Measurements from ENCODE around the gene NEIL3.

NEIL3 gene

DNA sequence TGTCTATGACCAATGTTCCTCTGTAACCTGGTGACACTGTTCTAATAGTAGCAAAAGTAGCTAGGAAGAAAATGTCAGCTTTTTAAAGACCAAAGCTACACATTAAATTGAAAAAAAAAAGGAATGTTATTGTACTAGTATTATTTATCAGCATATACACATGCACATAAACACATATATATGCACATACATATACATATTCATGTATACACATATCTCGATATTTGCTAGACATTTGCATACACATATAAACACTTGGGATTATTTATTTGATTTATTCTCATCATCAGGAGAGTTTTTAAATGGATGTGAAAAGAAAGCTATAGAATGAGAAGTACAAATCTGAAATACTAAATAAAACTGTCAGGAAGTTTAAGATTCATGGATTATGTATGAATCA, 21.3 kb upstream of the NEIL3 start:
- no peak for FAIRE-seq
- no peak for DNase-seq (ENCODE audit: insufficient read length, low spot score)
- TF ChIP-seq, protein P1, sequence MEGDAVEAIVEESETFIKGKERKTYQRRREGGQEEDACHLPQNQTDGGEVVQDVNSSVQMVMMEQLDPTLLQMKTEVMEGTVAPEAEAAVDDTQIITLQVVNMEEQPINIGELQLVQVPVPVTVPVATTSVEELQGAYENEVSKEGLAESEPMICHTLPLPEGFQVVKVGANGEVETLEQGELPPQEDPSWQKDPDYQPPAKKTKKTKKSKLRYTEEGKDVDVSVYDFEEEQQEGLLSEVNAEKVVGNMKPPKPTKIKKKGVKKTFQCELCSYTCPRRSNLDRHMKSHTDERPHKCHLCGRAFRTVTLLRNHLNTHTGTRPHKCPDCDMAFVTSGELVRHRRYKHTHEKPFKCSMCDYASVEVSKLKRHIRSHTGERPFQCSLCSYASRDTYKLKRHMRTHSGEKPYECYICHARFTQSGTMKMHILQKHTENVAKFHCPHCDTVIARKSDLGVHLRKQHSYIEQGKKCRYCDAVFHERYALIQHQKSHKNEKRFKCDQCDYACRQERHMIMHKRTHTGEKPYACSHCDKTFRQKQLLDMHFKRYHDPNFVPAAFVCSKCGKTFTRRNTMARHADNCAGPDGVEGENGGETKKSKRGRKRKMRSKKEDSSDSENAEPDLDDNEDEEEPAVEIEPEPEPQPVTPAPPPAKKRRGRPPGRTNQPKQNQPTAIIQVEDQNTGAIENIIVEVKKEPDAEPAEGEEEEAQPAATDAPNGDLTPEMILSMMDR (IDR thresholded peaks at IDR 0.05; ENCODE audit: insufficient read depth, missing control alignments) = no peak

DNA sequence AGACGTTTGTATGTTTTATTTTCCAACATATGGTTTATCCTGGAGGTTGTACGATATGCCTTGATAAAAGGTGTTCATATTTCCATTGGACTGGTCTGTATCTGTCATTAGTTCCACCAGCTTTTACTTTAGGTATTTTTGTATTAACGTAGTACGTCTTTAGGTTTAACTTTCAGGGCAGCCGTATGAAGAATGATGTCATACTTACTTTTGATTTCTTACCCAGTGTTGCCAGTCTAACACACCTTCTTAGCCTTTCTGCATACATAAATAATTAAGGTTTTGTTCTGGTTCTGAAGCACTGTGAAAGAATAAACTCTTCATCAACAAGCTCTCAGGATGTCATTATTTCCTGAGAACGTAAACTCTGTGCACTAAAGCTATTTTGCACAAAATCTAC, 18.9 kb upstream of the NEIL3 start:
- TF ChIP-seq, protein P1 (IDR thresholded peaks at IDR 0.05; ENCODE audit: insufficient read depth, missing control alignments) = no peak
- DNase-seq (ENCODE audit: insufficient read length, low spot score) = no peak
- no peak for FAIRE-seq

DNA sequence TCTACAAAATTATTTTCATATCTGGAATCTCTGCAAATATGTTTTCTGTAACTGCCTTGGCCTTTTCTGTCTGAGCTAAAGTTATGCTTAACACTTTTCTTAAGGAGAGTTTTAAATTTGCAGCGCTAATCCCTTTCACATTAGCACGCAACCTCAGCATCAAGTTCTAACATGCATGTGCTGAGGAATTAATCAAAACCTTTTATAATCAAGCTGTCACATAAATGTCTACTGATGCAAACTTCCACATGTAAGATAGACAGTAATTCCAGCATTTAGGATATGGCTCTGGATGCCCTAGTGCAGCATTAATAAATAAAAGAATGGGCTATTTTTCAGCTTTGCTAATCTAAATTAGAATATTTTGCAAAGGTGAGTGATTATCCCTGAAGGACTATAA, 17.5 kb upstream of the NEIL3 start:
- DNase-seq (ENCODE audit: insufficient read length, low spot score) (no peak), FAIRE-seq (no peak)
- TF ChIP-seq, protein P1 (IDR thresholded peaks at IDR 0.05; ENCODE audit: insufficient read depth, missing control alignments) = no peak

DNA sequence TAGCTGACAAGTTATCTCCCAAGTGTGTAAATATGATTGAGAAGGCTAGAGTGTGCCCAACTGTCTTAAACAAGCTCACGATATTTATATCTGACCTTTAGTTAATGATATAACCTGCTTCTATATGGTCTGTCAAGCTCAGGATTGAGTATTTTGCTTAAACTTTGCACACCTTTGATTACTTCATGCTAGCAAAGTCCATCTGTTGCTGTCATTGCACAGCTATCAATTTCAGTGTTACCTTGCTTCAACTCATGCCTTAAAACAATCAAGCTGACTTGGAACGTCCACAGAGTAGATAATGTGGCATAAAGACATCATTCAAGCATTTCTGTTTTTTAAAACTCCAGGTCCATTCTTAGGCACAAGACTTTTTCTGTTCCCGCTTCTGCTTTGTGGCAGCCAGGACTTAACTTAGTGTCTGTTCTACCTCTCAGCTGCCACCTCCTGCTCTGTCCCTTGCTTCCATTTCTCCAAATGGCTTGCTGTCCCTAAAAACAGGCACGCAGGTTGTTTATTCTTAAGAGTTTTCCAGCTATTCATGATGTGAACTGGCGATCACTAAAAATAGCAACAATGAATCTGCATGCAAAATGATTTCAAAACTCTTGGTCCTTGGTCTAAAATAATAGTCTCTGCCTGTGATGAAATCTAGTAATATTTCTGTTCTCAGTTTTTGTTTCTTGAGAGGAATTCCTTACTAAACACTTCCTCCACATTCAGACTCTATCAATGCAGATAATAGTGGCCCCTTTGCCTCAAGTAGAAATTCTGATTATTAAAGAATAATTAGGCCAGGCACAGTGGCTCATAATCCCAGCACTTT, 16.3 kb upstream of the NEIL3 start:
- TF ChIP-seq, protein P1 (IDR thresholded peaks at IDR 0.05; ENCODE audit: insufficient read depth, missing control alignments) = no peak
- no peak for DNase-seq (ENCODE audit: insufficient read length, low spot score)
- FAIRE-seq = no peak

DNA sequence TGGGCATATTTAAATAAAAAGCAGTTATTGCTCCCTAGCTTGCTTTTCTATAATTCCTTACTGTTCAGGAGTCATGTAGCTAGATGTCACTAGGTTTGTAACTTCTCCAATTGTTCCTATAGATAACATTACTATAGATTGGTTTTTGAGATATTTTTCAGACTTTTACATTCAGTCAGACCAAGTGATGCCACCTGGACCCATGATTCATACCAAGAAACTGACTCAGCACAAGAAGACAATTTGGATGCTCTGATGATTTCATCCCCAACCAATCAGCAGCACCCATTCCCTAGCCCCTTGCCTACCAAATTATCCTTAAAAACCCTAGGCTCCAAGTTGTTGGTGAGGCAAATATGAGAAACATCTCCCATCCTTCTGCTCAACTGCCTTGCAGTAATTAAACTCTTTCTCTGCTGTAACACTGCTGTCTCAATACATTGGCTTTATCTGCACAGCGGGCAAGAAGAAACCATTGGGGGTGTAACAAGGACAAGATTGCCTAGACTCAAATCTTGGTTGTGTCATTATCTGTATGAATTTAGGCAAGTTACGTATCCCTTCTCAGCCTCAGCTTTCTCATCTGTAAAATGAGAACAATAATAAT, 11.8 kb upstream of the NEIL3 start:
- TF ChIP-seq, protein P1 (IDR thresholded peaks at IDR 0.05; ENCODE audit: insufficient read depth, missing control alignments) = no peak
- no peak for DNase-seq (ENCODE audit: insufficient read length, low spot score)
- FAIRE-seq = no peak

DNA sequence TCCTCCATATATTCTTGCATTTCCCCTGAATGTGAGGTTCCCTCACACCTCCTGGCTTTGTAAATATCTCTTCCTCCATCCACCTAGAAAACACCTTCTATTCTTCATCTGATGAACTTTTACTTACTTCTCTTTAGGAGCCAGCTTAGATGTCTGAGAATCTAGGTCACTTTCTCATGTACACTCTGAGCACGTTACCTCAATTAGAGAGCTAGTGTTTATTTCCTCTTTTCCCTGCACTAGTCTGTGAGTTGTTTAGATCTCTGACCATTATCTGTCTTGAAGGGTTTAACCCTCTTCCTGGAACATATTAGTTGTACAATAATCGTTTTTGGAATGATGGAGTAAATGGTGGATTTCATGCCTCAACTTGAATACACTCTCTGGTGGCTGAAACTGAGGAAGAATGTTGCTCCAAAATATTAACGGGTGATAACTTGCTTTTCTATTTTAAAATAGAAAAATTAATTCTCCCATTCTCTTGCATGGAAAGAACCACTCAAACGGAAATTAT, 8.5 kb upstream of the NEIL3 start:
- DNase-seq (ENCODE audit: insufficient read length, low spot score) (no peak), FAIRE-seq (no peak)
- TF ChIP-seq, protein P1 (IDR thresholded peaks at IDR 0.05; ENCODE audit: insufficient read depth, missing control alignments) = no peak

All from D721Med (cell line).